ENCODE data around the gene EDNRA. TPM values are rescaled to one million over a fixed set of nuclear protein-coding genes. Genes with fewer than 3 reads are reported as not detected.

Gene EDNRA
- total and polyA plus RNA-seq, 2 of the 8 experiments (the other 6 are each of a cell fraction or from before 2014, with no cell fraction given) = 1.7 to 3.3 TPM

DNA sequence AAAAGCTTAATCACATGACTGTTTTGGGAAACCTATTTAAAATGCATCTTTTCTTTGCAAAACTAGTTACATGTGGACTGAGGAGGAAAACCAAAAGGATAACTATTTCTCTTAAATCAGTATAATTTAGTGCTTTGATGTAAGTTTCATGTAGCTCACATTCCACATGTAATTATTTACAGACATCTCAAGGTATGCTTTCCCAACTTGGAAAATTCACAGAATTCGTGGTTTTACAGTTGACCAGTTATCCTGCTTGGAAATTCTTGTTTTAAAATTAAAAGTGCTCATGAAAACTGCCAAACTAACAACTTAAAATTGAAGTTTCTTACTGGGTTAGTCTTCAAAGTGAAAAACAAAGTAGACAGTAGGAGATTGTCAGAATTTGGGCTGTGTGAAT, 52.4 kb downstream of the EDNRA start (continued):
- no peak for TF ChIP-seq CTBP2 (IDR thresholded peaks at IDR 0.05; ENCODE audit: borderline replicate concordance, insufficient read depth, insufficient read length, low read length)
- no peak for TF ChIP-seq CHD2 (IDR thresholded peaks at IDR 0.05; ENCODE audit: low read length)
- TF ChIP-seq BACH1 (IDR thresholded peaks at IDR 0.05; ENCODE audit: low read length) = no peak
- no peak for TF ChIP-seq EGR1 (IDR thresholded peaks at IDR 0.05; ENCODE audit: borderline replicate concordance, low read depth, low read length)
- TF ChIP-seq TAF1 (IDR thresholded peaks at IDR 0.05; ENCODE audit: low read depth, low read length) = no peak
- TF ChIP-seq MAFK (IDR thresholded peaks at IDR 0.05; ENCODE audit: low read depth, low read length) = no peak
- TF ChIP-seq TAF7 (optimal IDR thresholded peaks at IDR 0.05; ENCODE audit: borderline replicate concordance, low read depth, low read length) = no peak
- no peak for TF ChIP-seq CBX8 (IDR thresholded peaks at IDR 0.05; ENCODE audit: borderline replicate concordance, low read depth, low read length)
- TF ChIP-seq MAX (IDR thresholded peaks at IDR 0.05) = no peak

Measured in H1 (cell line).